Heart left ventricle (tissue), 13 donors: ENCODE measurements around the gene LTA4H.

Source experiments
- POLR2A ChIP-seq, 2 donors: fragments of 450-650 bp; IDR thresholded peaks; one replicate each; pipeline ENCODE4 v1.6.1; 2017; ENCODE audit warnings: antibody characterized with exemption in 2 of 2, mild to moderate bottlenecking in 2 of 2, moderate library complexity in 2 of 2
- TF ChIP-seq, protein P1 (sequence below), 12 donors: fragments of 200-600 bp; sonication (generic) in 4 of 12; IDR thresholded peaks; one replicate each; pipeline versions ENCODE4 v1.5.0 to v1.8.0; 2018 to 2022; ENCODE audit warnings: antibody characterized with exemption in 12 of 12, mild to moderate bottlenecking in 5 of 12
- donor health status: ischemic (EF 13 %, LVEDD 7.1; RV severe dilation, severe dysfunction).
- donor health status: DM: no; HTN: yes; CAD: no.
- donor health status: DM: no; HTN: no; CAD: no.
- donor health status: ischemic (EF 25% LVEDD 6.9; RV normal size, moderate dysfunction).
- donor health status: ischemic (EF 25% LVEDD 5.7; RV mildly dilated, moderate dysfunction).
- donor health status: ischemic (EF 35%, LVEDD 5.7; RV mildly dilated, moderate dysfunction).
- donor health status: nonischemic (EF 11% LVEDD 7.7; RV severe dilation, severe dysfunction).
- donor health status: DM: yes; HTN: yes; CAD: no.
- donor health status: PGD.
- donor health status: ischemic (EF 29% LVEDD 5.4; RV normal size, mild dysfunction).
- donor health status: nonischemic (EF 23%, LVEDD 6.1; RV moderate dilation, normal function).

DNA sequence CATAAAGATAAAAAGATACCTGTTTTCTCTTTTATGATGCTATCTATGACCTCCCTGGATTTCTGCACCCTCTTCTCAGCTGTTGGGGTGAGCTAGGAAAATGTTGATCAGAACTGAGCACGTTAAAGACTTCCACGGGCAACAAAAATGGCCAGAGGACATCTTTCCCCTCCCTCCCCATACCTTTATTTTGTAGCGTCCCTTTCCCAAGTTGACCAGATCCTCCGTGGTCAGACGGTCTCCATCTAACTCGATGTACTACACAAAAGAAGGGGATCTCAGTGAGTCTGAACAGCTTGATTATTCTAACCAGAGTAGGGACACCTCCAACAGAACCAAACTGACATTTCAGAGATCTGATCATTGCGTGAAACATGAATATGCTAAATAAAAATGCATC is 41.5 kb downstream of the LTA4H start:
- TF ChIP-seq, protein P1, sequence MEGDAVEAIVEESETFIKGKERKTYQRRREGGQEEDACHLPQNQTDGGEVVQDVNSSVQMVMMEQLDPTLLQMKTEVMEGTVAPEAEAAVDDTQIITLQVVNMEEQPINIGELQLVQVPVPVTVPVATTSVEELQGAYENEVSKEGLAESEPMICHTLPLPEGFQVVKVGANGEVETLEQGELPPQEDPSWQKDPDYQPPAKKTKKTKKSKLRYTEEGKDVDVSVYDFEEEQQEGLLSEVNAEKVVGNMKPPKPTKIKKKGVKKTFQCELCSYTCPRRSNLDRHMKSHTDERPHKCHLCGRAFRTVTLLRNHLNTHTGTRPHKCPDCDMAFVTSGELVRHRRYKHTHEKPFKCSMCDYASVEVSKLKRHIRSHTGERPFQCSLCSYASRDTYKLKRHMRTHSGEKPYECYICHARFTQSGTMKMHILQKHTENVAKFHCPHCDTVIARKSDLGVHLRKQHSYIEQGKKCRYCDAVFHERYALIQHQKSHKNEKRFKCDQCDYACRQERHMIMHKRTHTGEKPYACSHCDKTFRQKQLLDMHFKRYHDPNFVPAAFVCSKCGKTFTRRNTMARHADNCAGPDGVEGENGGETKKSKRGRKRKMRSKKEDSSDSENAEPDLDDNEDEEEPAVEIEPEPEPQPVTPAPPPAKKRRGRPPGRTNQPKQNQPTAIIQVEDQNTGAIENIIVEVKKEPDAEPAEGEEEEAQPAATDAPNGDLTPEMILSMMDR (IDR thresholded peaks at IDR 0.05): no peak
- TF ChIP-seq POLR2A (IDR thresholded peaks at IDR 0.05): no peak
